ENCODE results near the gene TSHZ2. TPM values are rescaled to one million over a fixed set of nuclear protein-coding genes. Genes with fewer than 3 reads are reported as not detected.

Gene TSHZ2
- total RNA-seq, 1 donor = 3.6 TPM

- TF ChIP-seq CTCF (IDR thresholded peaks at IDR 0.05; ENCODE audit: extremely low read depth, low read depth, low read length) = no peak
- Histone ChIP-seq H2AFZ (ENCODE audit: low read length) (no peak overlapping the region), H3K36me3 (ENCODE audit: insufficient read depth, low read length) (no peaks in the 10 kb centered on the region), H3K79me2 (ENCODE audit: insufficient read depth, low read length) (no peaks in the 10 kb centered on the region), H4K20me1 (ENCODE audit: insufficient read depth, low read length) (no peaks in the 10 kb centered on the region), H3K27me3 (ENCODE audit: insufficient read depth, low read length) (no peaks in the 10 kb centered on the region), H3K9me3 (ENCODE audit: low read depth, low read length) (no peaks in the 10 kb centered on the region), H3K4me2 (ENCODE audit: insufficient read depth, low read length) (no peak overlapping the region), H3K27ac (ENCODE audit: low read depth, low read length) (no peak overlapping the region), H3K4me3 (ENCODE audit: insufficient read depth, low read length) (no peak overlapping the region), H3K4me1 (ENCODE audit: insufficient read depth, low read length) (no peaks in the 10 kb centered on the region)
- DNase-seq (ENCODE audit: insufficient read length, low spot score, missing footprints) = no peak
Observed at GRCh38 chr20:52999040-52999439, 26.9 kb downstream of the TSHZ2 start.

- H3K4me1 ChIP-seq (ENCODE audit: insufficient read depth, low read length) = no peaks in the 10 kb centered on the region
- no peaks in the 10 kb centered on the region for H3K9me3 ChIP-seq (ENCODE audit: low read depth, low read length)
- no peak for TF ChIP-seq CTCF (IDR thresholded peaks at IDR 0.05; ENCODE audit: extremely low read depth, low read depth, low read length)
- no peak overlapping the region for H3K4me2 ChIP-seq (ENCODE audit: insufficient read depth, low read length)
- no peak overlapping the region for H3K4me3 ChIP-seq (ENCODE audit: insufficient read depth, low read length)
- no peaks in the 10 kb centered on the region for H3K79me2 ChIP-seq (ENCODE audit: insufficient read depth, low read length)
- no peaks in the 10 kb centered on the region for H3K27me3 ChIP-seq (ENCODE audit: insufficient read depth, low read length)
- H4K20me1 ChIP-seq (ENCODE audit: insufficient read depth, low read length) = no peaks in the 10 kb centered on the region
- H3K36me3 ChIP-seq (ENCODE audit: insufficient read depth, low read length) = no peaks in the 10 kb centered on the region
- H3K27ac ChIP-seq (ENCODE audit: low read depth, low read length) = no peak overlapping the region
- DNase-seq (ENCODE audit: insufficient read length, low spot score, missing footprints) = no peak
- H2AFZ ChIP-seq (ENCODE audit: low read length) = no peak overlapping the region
Observed at GRCh38 chr20:53001498-53002301, 29.5 kb downstream of the TSHZ2 start.

GRCh38 chr20:53002786-53003185, 30.6 kb downstream of the TSHZ2 start:
- no peaks in the 10 kb centered on the region for H3K9me3 ChIP-seq (ENCODE audit: low read depth, low read length)
- no peak overlapping the region for H3K4me3 ChIP-seq (ENCODE audit: insufficient read depth, low read length)
- no peaks in the 10 kb centered on the region for H4K20me1 ChIP-seq (ENCODE audit: insufficient read depth, low read length)
- no peak for TF ChIP-seq CTCF (IDR thresholded peaks at IDR 0.05; ENCODE audit: extremely low read depth, low read depth, low read length)
- no peak overlapping the region for H3K4me2 ChIP-seq (ENCODE audit: insufficient read depth, low read length)
- no peaks in the 10 kb centered on the region for H3K79me2 ChIP-seq (ENCODE audit: insufficient read depth, low read length)
- H3K27ac ChIP-seq (ENCODE audit: low read depth, low read length) = no peak overlapping the region
- H3K36me3 ChIP-seq (ENCODE audit: insufficient read depth, low read length) = no peaks in the 10 kb centered on the region
- H3K27me3 ChIP-seq (ENCODE audit: insufficient read depth, low read length) = no peaks in the 10 kb centered on the region
- H2AFZ ChIP-seq (ENCODE audit: low read length) = no peak overlapping the region
- DNase-seq (ENCODE audit: insufficient read length, low spot score, missing footprints) = no peak
- no peaks in the 10 kb centered on the region for H3K4me1 ChIP-seq (ENCODE audit: insufficient read depth, low read length)

- no peaks in the 10 kb centered on the region for H3K4me1 ChIP-seq (ENCODE audit: insufficient read depth, low read length)
- H3K27me3 ChIP-seq (ENCODE audit: insufficient read depth, low read length) = no peaks in the 10 kb centered on the region
- no peaks in the 10 kb centered on the region for H3K36me3 ChIP-seq (ENCODE audit: insufficient read depth, low read length)
- no peaks in the 10 kb centered on the region for H4K20me1 ChIP-seq (ENCODE audit: insufficient read depth, low read length)
- H2AFZ ChIP-seq (ENCODE audit: low read length) = no peak overlapping the region
- H3K4me2 ChIP-seq (ENCODE audit: insufficient read depth, low read length) = no peak overlapping the region
- no peak overlapping the region for H3K27ac ChIP-seq (ENCODE audit: low read depth, low read length)
- H3K4me3 ChIP-seq (ENCODE audit: insufficient read depth, low read length) = no peak overlapping the region
- no peaks in the 10 kb centered on the region for H3K9me3 ChIP-seq (ENCODE audit: low read depth, low read length)
- no peaks in the 10 kb centered on the region for H3K79me2 ChIP-seq (ENCODE audit: insufficient read depth, low read length)
- no peak for TF ChIP-seq CTCF (IDR thresholded peaks at IDR 0.05; ENCODE audit: extremely low read depth, low read depth, low read length)
- DNase-seq (ENCODE audit: insufficient read length, low spot score, missing footprints) = no peak
Observed at GRCh38 chr20:53003420-53004154, 31.4 kb downstream of the TSHZ2 start.
